Muscle of leg (tissue), 11 donors: Measurements from ENCODE around the gene STAB2. TPM values are rescaled to one million over a fixed set of nuclear protein-coding genes. Genes with fewer than 3 reads are reported as not detected.

ENCODE experiments used
- DNase-seq: peaks from one replicate; pipeline ENCODE4 v3.0.0; 2013
- H3K27ac ChIP-seq: one replicate; pipeline ENCODE4 v1.5.1; 2013; ENCODE audit warnings: mild to moderate bottlenecking, low read length, control low read depth
- H3K27me3 ChIP-seq: one replicate; pipeline ENCODE4 v1.6.1; 2013; ENCODE audit warnings: low read length; ENCODE audit not compliant: control insufficient read depth, insufficient read depth
- H3K36me3 ChIP-seq: one replicate; pipeline ENCODE4 v1.6.1; 2013; ENCODE audit warnings: low read length; ENCODE audit not compliant: control insufficient read depth, insufficient read depth
- H3K4me1 ChIP-seq: one replicate; pipeline ENCODE4 v1.6.1; 2013; ENCODE audit warnings: low read length; ENCODE audit not compliant: control insufficient read depth, insufficient read depth
- H3K4me3 ChIP-seq: one replicate; pipeline ENCODE4 v1.5.1; 2013; ENCODE audit warnings: low read length, control low read depth
- H3K9me3 ChIP-seq: replicated peaks from 2 replicates; pipeline ENCODE4 v1.6.1; 2013; ENCODE audit warnings: low read depth, low read length; ENCODE audit not compliant: control insufficient read depth
- WGBS: methylation state at CpG from one replicate; pipeline ENCODE4 v1.1.5; 2013; ENCODE audit warnings: missing lambda C conversion rate; ENCODE audit not compliant: insufficient coverage; 5-methylcytosine and 5-hydroxymethylcytosine counted together
- polyA plus RNA-seq, 8 donors: library from polyadenylated mRNA; unstranded; fragments of 120-200 nt; gene quantifications; one replicate each; pipeline versions ENCODE4 v1.2.1 to v1.2.3, GENCODE V29; 2013; ENCODE audit warnings: inconsistent platforms in 1 of 8, low replicate concordance in 1 of 8; ENCODE audit not compliant: insufficient read length in 8 of 8, insufficient read depth in 1 of 8
- total RNA-seq: library from RNA; stranded (reverse); fragments of 120-200 nt; gene quantifications from one replicate; pipeline ENCODE4 v1.2.4, GENCODE V29; 2013

The STAB2 gene
- total and polyA plus RNA-seq, 9 donors: 0.86 to 6.0 (median 2.5) TPM

DNA sequence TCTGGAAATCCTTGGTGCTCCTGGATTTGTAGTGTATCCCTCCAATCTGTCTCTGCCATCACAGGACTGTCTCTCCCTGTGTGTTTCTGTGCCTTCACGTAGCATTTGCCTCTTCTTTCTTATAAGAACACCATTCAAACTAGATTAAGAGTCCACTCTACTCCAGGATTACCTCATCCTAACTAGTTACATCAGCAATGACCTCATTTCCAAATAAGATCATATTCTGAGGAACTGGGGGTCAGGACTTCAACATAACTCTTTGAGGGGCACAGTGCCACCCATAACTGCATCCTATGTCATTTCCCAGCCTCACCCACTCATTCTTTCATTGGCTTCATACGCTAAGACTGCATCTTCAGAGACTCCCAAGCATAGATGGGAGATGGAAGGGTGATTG is 147.8 kb downstream of the STAB2 start:
- no peak overlapping the region for H3K4me3 ChIP-seq
- no peaks in the 10 kb centered on the region for H3K4me1 ChIP-seq
- no peaks in the 10 kb centered on the region for H3K27me3 ChIP-seq
- no peak overlapping the region for H3K27ac ChIP-seq
- 50% methylated on average over 1 of the region's 2 CpGs for WGBS
- no peaks in the 10 kb centered on the region for H3K36me3 ChIP-seq
- DNase-seq: no peak
- peaks cover 2% of the 10 kb centered on the region for H3K9me3 ChIP-seq

GRCh38 chr12:103735291-103735690 is 148.2 kb downstream of the STAB2 start:
- peaks cover 2% of the 10 kb centered on the region for H3K9me3 ChIP-seq
- DNase-seq: no peak
- no peaks in the 10 kb centered on the region for H3K4me1 ChIP-seq
- no peaks in the 10 kb centered on the region for H3K36me3 ChIP-seq
- WGBS: no CpG with 5 or more reads among the region's 8 CpGs
- no peak overlapping the region for H3K4me3 ChIP-seq
- no peak overlapping the region for H3K27ac ChIP-seq
- no peaks in the 10 kb centered on the region for H3K27me3 ChIP-seq

DNA sequence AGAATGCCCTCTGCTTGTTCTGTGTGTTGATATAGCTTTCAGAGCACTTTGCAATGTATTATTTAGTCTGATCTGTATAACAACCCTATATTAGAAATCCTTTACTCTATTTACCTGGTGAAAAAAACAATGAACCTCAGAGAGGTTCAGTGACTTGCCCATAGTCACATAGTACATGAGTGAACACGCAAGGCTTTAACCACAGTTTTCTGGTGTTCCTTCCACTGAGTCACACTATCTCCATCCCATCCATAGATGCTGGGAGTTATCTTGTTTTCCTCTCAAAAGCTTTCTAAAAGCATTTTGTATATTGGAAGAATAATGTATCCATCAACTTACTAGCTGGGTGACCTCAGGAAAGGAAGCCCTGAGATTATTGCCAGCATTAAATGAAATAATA is 149.5 kb downstream of the STAB2 start:
- DNase-seq: no peak
- Histone ChIP-seq H3K36me3 (no peaks in the 10 kb centered on the region), H3K27ac (no peak overlapping the region), H3K4me1 (no peaks in the 10 kb centered on the region), H3K27me3 (no peaks in the 10 kb centered on the region), H3K4me3 (no peak overlapping the region), H3K9me3 (no peaks in the 10 kb centered on the region)
- WGBS: no CpG with 5 or more reads among the region's 1 CpG

DNA sequence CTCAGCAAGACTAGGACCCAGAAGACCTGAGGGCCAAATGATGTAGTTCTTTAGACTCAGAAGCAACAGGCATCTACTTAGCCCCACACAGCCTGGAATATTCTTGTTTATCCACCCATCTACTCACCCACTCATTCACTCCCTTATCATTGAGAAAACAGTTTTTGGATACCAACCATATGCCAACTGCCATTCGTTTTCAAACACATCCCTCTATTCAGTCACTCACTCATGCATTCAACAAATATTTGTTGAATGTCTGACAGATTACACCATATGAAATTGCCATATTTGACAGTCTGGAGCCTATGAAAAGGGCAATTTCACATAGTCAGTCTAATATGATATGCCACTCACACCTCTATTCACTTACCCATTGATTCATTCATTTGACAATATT is 150.8 kb downstream of the STAB2 start:
- DNase-seq: no peak
- H3K4me3 ChIP-seq: no peak overlapping the region

DNA sequence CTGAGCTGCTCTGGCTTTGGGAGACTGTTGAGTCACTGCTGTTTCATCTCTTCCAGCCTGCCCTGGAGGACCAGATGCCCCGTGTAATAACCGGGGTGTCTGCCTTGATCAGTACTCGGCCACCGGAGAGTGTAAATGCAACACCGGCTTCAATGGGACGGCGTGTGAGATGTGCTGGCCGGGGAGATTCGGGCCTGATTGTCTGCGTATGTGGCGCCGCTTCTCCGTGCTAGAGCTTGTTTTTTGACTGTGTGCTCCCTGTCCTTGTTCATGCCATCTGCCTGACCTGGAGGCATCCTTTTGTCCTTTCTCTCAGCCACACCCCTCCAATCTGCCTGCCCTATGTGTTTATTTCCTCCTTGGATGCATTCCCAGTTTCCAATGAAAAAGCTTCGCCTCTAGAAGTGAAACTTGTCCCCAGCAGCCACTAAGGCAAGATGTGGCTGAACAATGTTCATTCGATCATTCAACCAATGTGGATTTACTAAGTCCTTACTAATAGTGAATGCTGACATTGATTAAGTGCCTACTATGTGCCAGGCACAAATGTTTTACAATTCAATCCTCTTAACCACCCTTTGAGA is 155.4 kb downstream of the STAB2 start:
- H3K4me1 ChIP-seq: peaks cover 5% of the 10 kb centered on the region
- no peaks in the 10 kb centered on the region for H3K36me3 ChIP-seq
- H3K9me3 ChIP-seq: no peaks in the 10 kb centered on the region
- H3K27ac ChIP-seq: no peak overlapping the region
- peak; percentile 51 for DNase-seq
- H3K27me3 ChIP-seq: no peaks in the 10 kb centered on the region
- 85% methylated on average over 13 of the region's 15 CpGs for WGBS
- H3K4me3 ChIP-seq: no peak overlapping the region

More for the DNA sequence above, 150.8 kb downstream of the STAB2 start:
- Histone ChIP-seq H3K36me3 (no peaks in the 10 kb centered on the region), H3K9me3 (no peaks in the 10 kb centered on the region), H3K27me3 (no peaks in the 10 kb centered on the region), H3K4me1 (peaks cover 5% of the 10 kb centered on the region), H3K27ac (no peak overlapping the region)
- WGBS: no CpG with 5 or more reads among the region's 1 CpG

- WGBS: 92% methylated on average over 1 of the region's 3 CpGs
- H3K27ac ChIP-seq: no peak overlapping the region
- no peak for DNase-seq
- no peaks in the 10 kb centered on the region for H3K27me3 ChIP-seq
- no peak overlapping the region for H3K4me3 ChIP-seq
- no peaks in the 10 kb centered on the region for H3K36me3 ChIP-seq
- H3K9me3 ChIP-seq: no peaks in the 10 kb centered on the region
- H3K4me1 ChIP-seq: peaks cover 5% of the 10 kb centered on the region
Observed at GRCh38 chr12:103743788-103744187, 156.7 kb downstream of the STAB2 start.

- no peak overlapping the region for H3K27ac ChIP-seq
- no peak overlapping the region for H3K4me3 ChIP-seq
- WGBS: 60% methylated on average over 1 of the region's 2 CpGs
- no peak for DNase-seq
- H3K9me3 ChIP-seq: no peaks in the 10 kb centered on the region
- peaks cover 7% of the 10 kb centered on the region for H3K4me1 ChIP-seq
- no peaks in the 10 kb centered on the region for H3K36me3 ChIP-seq
- H3K27me3 ChIP-seq: no peaks in the 10 kb centered on the region
Observed at GRCh38 chr12:103745962-103746361, 158.9 kb downstream of the STAB2 start.

DNA sequence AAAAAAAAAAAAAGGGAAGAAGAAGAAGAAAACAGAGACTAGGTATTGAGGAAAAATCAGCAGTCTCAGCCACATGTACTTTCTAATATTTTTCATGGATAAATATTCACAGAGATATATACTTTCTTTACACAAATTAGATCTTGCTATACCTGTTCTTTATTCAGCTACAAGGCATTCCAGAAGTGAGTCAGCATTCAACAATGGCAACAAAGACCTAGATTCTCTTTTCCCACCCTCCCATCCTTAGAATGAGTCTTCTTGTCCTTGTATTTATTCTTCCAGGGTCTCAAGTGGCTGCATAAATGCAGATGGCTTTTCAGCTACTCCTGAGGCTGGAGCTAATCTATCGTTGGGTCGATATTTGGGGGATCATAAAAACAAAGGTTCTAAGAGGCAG is 160.9 kb downstream of the STAB2 start:
- Histone ChIP-seq H3K27me3 (no peaks in the 10 kb centered on the region), H3K36me3 (no peaks in the 10 kb centered on the region), H3K4me3 (no peak overlapping the region), H3K4me1 (peaks cover 11% of the 10 kb centered on the region), H3K9me3 (no peaks in the 10 kb centered on the region), H3K27ac (no peak overlapping the region)
- DNase-seq: no peak
- WGBS: 88% methylated on average over 2 of the region's 2 CpGs

DNA sequence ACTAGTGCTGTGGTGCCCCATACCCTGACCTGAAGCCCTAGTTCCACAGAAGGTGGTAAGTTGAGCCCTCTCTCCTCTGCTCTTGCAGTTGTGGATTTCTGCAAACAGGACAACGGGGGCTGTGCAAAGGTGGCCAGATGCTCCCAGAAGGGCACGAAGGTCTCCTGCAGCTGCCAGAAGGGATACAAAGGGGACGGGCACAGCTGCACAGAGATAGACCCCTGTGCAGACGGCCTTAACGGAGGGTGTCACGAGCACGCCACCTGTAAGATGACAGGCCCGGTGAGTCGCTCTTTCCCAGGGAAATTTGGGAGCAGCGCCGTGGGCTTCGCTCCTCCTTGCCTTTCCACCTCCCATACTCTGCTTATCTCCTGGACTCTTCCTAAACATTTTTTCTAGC is 161.8 kb downstream of the STAB2 start:
- no peak overlapping the region for H3K27ac ChIP-seq
- no peaks in the 10 kb centered on the region for H3K36me3 ChIP-seq
- no peak overlapping the region for H3K4me3 ChIP-seq
- peaks cover 11% of the 10 kb centered on the region for H3K4me1 ChIP-seq
- no peaks in the 10 kb centered on the region for H3K9me3 ChIP-seq
- no peaks in the 10 kb centered on the region for H3K27me3 ChIP-seq
- no peak for DNase-seq
- 80% methylated on average over 5 of the region's 12 CpGs for WGBS

DNA sequence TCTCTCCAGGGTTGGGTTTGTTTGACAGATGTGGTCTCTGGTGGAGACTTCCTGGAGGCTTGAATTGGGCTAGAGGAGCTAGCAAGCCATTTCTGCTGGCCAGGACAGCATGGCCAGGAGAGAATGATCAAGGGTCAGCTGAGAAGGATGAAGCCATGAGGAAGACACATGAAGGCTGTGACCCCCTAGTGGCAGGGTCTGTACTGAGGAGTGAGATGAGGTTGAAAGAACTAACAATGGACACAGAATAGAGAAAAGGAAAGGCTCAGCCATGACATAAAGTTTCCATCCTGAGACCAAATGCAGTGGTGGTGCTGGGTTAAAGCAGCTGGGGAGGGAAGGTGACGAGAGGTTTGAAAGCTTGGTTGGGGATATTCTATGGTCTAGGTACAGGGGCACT is 164.1 kb downstream of the STAB2 start:
- H3K9me3 ChIP-seq: no peaks in the 10 kb centered on the region
- H3K27me3 ChIP-seq: no peaks in the 10 kb centered on the region
- H3K36me3 ChIP-seq: no peaks in the 10 kb centered on the region
- H3K4me1 ChIP-seq: peaks cover 11% of the 10 kb centered on the region
- WGBS: 78% methylated on average over 1 of the region's 1 CpG
- no peak overlapping the region for H3K27ac ChIP-seq
- H3K4me3 ChIP-seq: no peak overlapping the region
- no peak for DNase-seq

- Histone ChIP-seq H3K4me3 (no peak overlapping the region), H3K4me1 (peaks cover 11% of the 10 kb centered on the region), H3K9me3 (no peaks in the 10 kb centered on the region), H3K27ac (no peak overlapping the region), H3K27me3 (no peaks in the 10 kb centered on the region), H3K36me3 (no peaks in the 10 kb centered on the region)
- 20% methylated on average over 1 of the region's 2 CpGs for WGBS
- peak; percentile 70 for DNase-seq
Observed at GRCh38 chr12:103751600-103751999, 164.5 kb downstream of the STAB2 start.
